ENCODE measurements around the gene HSPA12A. TPM values are rescaled to one million over a fixed set of nuclear protein-coding genes. Genes with fewer than 3 reads are reported as not detected.

The HSPA12A gene
- total RNA-seq, 1 experiment from 2014 or later: 3.1 TPM

DNA sequence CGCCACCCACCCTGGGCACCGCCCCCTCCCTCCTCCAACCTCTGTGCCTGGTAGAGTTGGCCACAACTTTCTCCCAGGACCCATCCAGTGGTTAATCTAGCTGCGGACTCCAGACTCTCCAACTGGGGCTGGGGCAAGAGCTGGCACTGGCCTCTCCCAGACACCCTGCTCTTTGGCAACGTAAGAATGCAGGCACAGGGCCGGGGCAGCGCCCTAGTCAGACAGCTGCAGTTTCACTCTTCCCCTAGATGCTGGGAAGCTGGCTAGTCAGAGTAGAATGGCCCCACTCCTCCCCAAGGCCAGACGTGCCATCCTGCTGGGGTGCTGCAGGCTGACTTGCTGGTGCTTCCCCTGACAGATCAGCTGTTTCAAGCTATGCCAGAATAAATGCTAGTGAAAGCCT lies 22.1 kb downstream of the HSPA12A start:
- Histone ChIP-seq H3K9me2 (replicated peaks; ENCODE audit: low read length) (no peaks in the 10 kb centered on the region), H3K79me2 (ENCODE audit: low read length) (no peaks in the 10 kb centered on the region), H3K4me1 (ENCODE audit: insufficient read depth, low read length) (no peaks in the 10 kb centered on the region), H3F3A (ENCODE audit: low read length, unreplicated experiment) (no peaks in the 10 kb centered on the region), H3K4me3 (ENCODE audit: low read length) (no peak overlapping the region), H3K27me3 (ENCODE audit: low read length) (no peaks in the 10 kb centered on the region), H3K9me3 (ENCODE audit: low read length) (no peaks in the 10 kb centered on the region), H4K20me1 (ENCODE audit: low read length) (no peaks in the 10 kb centered on the region), H3K36me3 (ENCODE audit: low read depth, low read length) (no peaks in the 10 kb centered on the region), H3K4me2 (ENCODE audit: low read length) (no peak overlapping the region), H2AFZ (ENCODE audit: low read length) (no peak overlapping the region), H3K27ac (ENCODE audit: low read length) (no peak overlapping the region), H3K9ac (ENCODE audit: low read length) (no peak overlapping the region)
- TF ChIP-seq EZH2phosphoT487 (IDR thresholded peaks at IDR 0.05; ENCODE audit: borderline replicate concordance, low read length): no peak
- TF ChIP-seq EZH2 (IDR thresholded peaks at IDR 0.05; ENCODE audit: low read length, unreplicated experiment): no peak
- no peak for TF ChIP-seq CTCF (conservative IDR thresholded peaks at IDR 0.05; ENCODE audit: low read depth, low read length)
- no TSS peak for BruUV-seq (replicated peaks)
- ATAC-seq (no peak), DNase-seq (no peak)
- ChIA-PET CTCF (no interaction called here), POLR2A (ENCODE audit: unreplicated experiment) (no interaction called here)
- intact Hi-C loops (cut with micrococcal nuclease): no loop called here

GRCh38 chr10:116719804-116720203 lies 22.6 kb downstream of the HSPA12A start:
- intact Hi-C loops (cut with micrococcal nuclease): no loop called here
- no peaks in the 10 kb centered on the region for H3K36me3 ChIP-seq (ENCODE audit: low read depth, low read length)
- no peak for ATAC-seq
- H4K20me1 ChIP-seq (ENCODE audit: low read length): no peaks in the 10 kb centered on the region
- TF ChIP-seq EZH2phosphoT487 (IDR thresholded peaks at IDR 0.05; ENCODE audit: borderline replicate concordance, low read length) (no peak), CTCF (conservative IDR thresholded peaks at IDR 0.05; ENCODE audit: low read depth, low read length) (no peak), EZH2 (IDR thresholded peaks at IDR 0.05; ENCODE audit: low read length, unreplicated experiment) (no peak)
- no peak overlapping the region for H3K4me2 ChIP-seq (ENCODE audit: low read length)
- no peaks in the 10 kb centered on the region for H3K27me3 ChIP-seq (ENCODE audit: low read length)
- no peaks in the 10 kb centered on the region for H3K9me2 ChIP-seq (replicated peaks; ENCODE audit: low read length)
- no peak overlapping the region for H3K9ac ChIP-seq (ENCODE audit: low read length)
- POLR2A ChIA-PET (ENCODE audit: unreplicated experiment): no interaction called here
- H3K9me3 ChIP-seq (ENCODE audit: low read length): no peaks in the 10 kb centered on the region
- no peaks in the 10 kb centered on the region for H3K4me1 ChIP-seq (ENCODE audit: insufficient read depth, low read length)
- H3F3A ChIP-seq (ENCODE audit: low read length, unreplicated experiment): no peaks in the 10 kb centered on the region
- H2AFZ ChIP-seq (ENCODE audit: low read length): no peak overlapping the region
- no peak overlapping the region for H3K27ac ChIP-seq (ENCODE audit: low read length)
- BruUV-seq (replicated peaks): no TSS peak
- no peak overlapping the region for H3K4me3 ChIP-seq (ENCODE audit: low read length)
- no peaks in the 10 kb centered on the region for H3K79me2 ChIP-seq (ENCODE audit: low read length)
- DNase-seq: no peak
- CTCF ChIA-PET: no interaction called here

DNA sequence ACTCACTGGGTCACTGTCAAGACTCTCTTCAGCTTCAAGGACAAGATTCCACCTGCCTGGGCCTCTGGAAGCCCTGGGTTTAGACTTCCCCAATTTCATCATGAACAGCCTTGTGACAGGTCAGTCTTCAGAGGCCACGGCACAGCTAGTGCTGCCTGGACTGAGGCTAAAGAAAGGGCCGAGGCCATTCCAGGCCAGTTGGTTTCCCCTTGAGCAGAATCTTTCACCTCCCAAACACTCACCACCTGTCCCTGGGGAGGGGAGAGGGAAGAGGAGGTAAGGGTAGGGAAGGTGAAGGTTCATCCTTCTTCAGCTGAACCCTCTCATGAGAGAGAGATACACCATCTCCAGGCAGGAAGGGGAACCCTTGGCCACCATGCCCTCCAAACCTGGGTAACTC lies 24.3 kb downstream of the HSPA12A start:
- DNase-seq (no peak), ATAC-seq (no peak)
- BruUV-seq (replicated peaks): no TSS peak
- Histone ChIP-seq H3F3A (ENCODE audit: low read length, unreplicated experiment) (no peaks in the 10 kb centered on the region), H3K4me1 (ENCODE audit: insufficient read depth, low read length) (no peaks in the 10 kb centered on the region), H3K36me3 (ENCODE audit: low read depth, low read length) (no peaks in the 10 kb centered on the region), H3K4me2 (ENCODE audit: low read length) (no peak overlapping the region), H3K27me3 (ENCODE audit: low read length) (no peaks in the 10 kb centered on the region), H3K9ac (ENCODE audit: low read length) (no peak overlapping the region), H3K4me3 (ENCODE audit: low read length) (no peak overlapping the region), H4K20me1 (ENCODE audit: low read length) (no peaks in the 10 kb centered on the region), H3K9me3 (ENCODE audit: low read length) (no peaks in the 10 kb centered on the region), H3K9me2 (replicated peaks; ENCODE audit: low read length) (no peaks in the 10 kb centered on the region), H3K27ac (ENCODE audit: low read length) (no peak overlapping the region), H3K79me2 (ENCODE audit: low read length) (no peaks in the 10 kb centered on the region), H2AFZ (ENCODE audit: low read length) (no peak overlapping the region)
- TF ChIP-seq CTCF (conservative IDR thresholded peaks at IDR 0.05; ENCODE audit: low read depth, low read length): no peak
- TF ChIP-seq EZH2 (IDR thresholded peaks at IDR 0.05; ENCODE audit: low read length, unreplicated experiment): no peak
- no peak for TF ChIP-seq EZH2phosphoT487 (IDR thresholded peaks at IDR 0.05; ENCODE audit: borderline replicate concordance, low read length)
- intact Hi-C loops (cut with micrococcal nuclease): no loop called here
- CTCF ChIA-PET: no interaction called here
- POLR2A ChIA-PET (ENCODE audit: unreplicated experiment): no interaction called here
